ENCODE data around the gene WBP4.

- TF ChIP-seq, protein P1, sequence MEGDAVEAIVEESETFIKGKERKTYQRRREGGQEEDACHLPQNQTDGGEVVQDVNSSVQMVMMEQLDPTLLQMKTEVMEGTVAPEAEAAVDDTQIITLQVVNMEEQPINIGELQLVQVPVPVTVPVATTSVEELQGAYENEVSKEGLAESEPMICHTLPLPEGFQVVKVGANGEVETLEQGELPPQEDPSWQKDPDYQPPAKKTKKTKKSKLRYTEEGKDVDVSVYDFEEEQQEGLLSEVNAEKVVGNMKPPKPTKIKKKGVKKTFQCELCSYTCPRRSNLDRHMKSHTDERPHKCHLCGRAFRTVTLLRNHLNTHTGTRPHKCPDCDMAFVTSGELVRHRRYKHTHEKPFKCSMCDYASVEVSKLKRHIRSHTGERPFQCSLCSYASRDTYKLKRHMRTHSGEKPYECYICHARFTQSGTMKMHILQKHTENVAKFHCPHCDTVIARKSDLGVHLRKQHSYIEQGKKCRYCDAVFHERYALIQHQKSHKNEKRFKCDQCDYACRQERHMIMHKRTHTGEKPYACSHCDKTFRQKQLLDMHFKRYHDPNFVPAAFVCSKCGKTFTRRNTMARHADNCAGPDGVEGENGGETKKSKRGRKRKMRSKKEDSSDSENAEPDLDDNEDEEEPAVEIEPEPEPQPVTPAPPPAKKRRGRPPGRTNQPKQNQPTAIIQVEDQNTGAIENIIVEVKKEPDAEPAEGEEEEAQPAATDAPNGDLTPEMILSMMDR (IDR thresholded peaks at IDR 0.05): no peak
- TF ChIP-seq SMC3 (IDR thresholded peaks at IDR 0.05): no peak
- no peak for TF ChIP-seq HOXA7 (CRISPR knock-in tag; IDR thresholded peaks at IDR 0.05)
- no peak for TF ChIP-seq E2F6 (IDR thresholded peaks at IDR 0.05; ENCODE audit: borderline replicate concordance, low read depth)
These were observed 56.6 kb downstream of the WBP4 start for GRCh38 chr13:41117869-41118268.

Measured in A549 (cell line).